Measurements from ENCODE around the gene MGAT4D. TPM values are rescaled to one million over a fixed set of nuclear protein-coding genes. Genes with fewer than 3 reads are reported as not detected.
"Not testable (repeated sequence)": the region's sequence is repeated elsewhere in the genome, so short reads cannot be mapped to it uniquely, and the experiment has no call there.

MGAT4D gene
- total RNA-seq, 2 experiments from 2014 or later, result not detected

GRCh38 chr4:140448162-140448561, 49.9 kb downstream of the MGAT4D start:
- no peaks in the 10 kb centered on the region for H3K9me3 ChIP-seq (ENCODE audit: control insufficient read depth in 1 of 2, insufficient read depth in 1 of 2, low read length in 2 of 2)
- no peak for TF ChIP-seq CTCF (IDR thresholded peaks at IDR 0.05)
- CTCF ChIA-PET, result no interaction called here
- ATAC-seq (ENCODE audit: poor library complexity), result no peak
- no peak overlapping the region for H3K4me3 ChIP-seq (ENCODE audit: low read length)
- H3K9me3 Mint-ChIP-seq, result no peaks in the 10 kb centered on the region
- no peaks in the 10 kb centered on the region for H3K4me1 ChIP-seq (ENCODE audit: insufficient read depth, low read length)
- H3K27ac ChIP-seq (ENCODE audit: low read depth in 1 of 2, low read length in 2 of 2), result no peak overlapping the region
- peaks cover 0 to 4% of the 10 kb centered on the region in 2 experiments for H3K27me3 ChIP-seq (ENCODE audit: control insufficient read depth in 1 of 2, insufficient read depth in 2 of 2, low read length in 2 of 2)
- DNase-seq, result no peak
- H3K27me3 Mint-ChIP-seq, result peaks cover 38% of the 10 kb centered on the region
- H3K36me3 ChIP-seq (ENCODE audit: insufficient read depth, low read length), result no peaks in the 10 kb centered on the region
- no peak overlapping the region for H3K4me3 Mint-ChIP-seq
- POLR2A ChIA-PET, result no interaction called here
- intact Hi-C loops (cut with DNase I, micrococcal nuclease), result no loop called here
- H3K27ac Mint-ChIP-seq, result no peak overlapping the region
- no peaks in the 10 kb centered on the region for H3K4me1 Mint-ChIP-seq (ENCODE audit: low read depth)
- H3K36me3 Mint-ChIP-seq (ENCODE audit: low read depth), result no peaks in the 10 kb centered on the region

- H3K4me1 ChIP-seq (ENCODE audit: insufficient read depth, low read length); DNase-seq; POLR2A ChIA-PET; H3K36me3 ChIP-seq (ENCODE audit: insufficient read depth, low read length); H3K4me3 ChIP-seq (ENCODE audit: low read length); H3K36me3 Mint-ChIP-seq (ENCODE audit: low read depth); H3K27ac ChIP-seq (ENCODE audit: low read depth in 1 of 2, low read length in 2 of 2); H3K4me1 Mint-ChIP-seq (ENCODE audit: low read depth); intact Hi-C loops (cut with DNase I, micrococcal nuclease); H3K4me3 Mint-ChIP-seq; H3K27ac Mint-ChIP-seq; H3K9me3 ChIP-seq (ENCODE audit: control insufficient read depth in 1 of 2, insufficient read depth in 1 of 2, low read length in 2 of 2); H3K9me3 Mint-ChIP-seq; CTCF ChIA-PET; H3K27me3 ChIP-seq (ENCODE audit: control insufficient read depth in 1 of 2, insufficient read depth in 2 of 2, low read length in 2 of 2); ATAC-seq (ENCODE audit: poor library complexity): not testable (repeated sequence)
- peaks cover 28% of the 10 kb centered on the region for H3K27me3 Mint-ChIP-seq
Measured at GRCh38 chr4:140444347-140444746, 53.7 kb downstream of the MGAT4D start.

- no peaks in the 10 kb centered on the region for H3K27me3 ChIP-seq (ENCODE audit: control insufficient read depth in 1 of 2, insufficient read depth in 2 of 2, low read length in 2 of 2)
- Mint-ChIP-seq H3K27me3 (no peaks in the 10 kb centered on the region), H3K4me3 (no peak overlapping the region), H3K4me1 (ENCODE audit: low read depth) (no peaks in the 10 kb centered on the region), H3K9me3 (no peaks in the 10 kb centered on the region), H3K27ac (no peak overlapping the region), H3K36me3 (ENCODE audit: low read depth) (no peaks in the 10 kb centered on the region)
- ATAC-seq (ENCODE audit: poor library complexity), result no peak
- POLR2A ChIA-PET, result no interaction called here
- DNase-seq, result no peak
- no peak overlapping the region for H3K27ac ChIP-seq (ENCODE audit: low read depth in 1 of 2, low read length in 2 of 2)
- no peaks in the 10 kb centered on the region for H3K4me1 ChIP-seq (ENCODE audit: insufficient read depth, low read length)
- TF ChIP-seq CTCF (IDR thresholded peaks at IDR 0.05), result no peak
- H3K36me3 ChIP-seq (ENCODE audit: insufficient read depth, low read length), result no peaks in the 10 kb centered on the region
- H3K4me3 ChIP-seq (ENCODE audit: low read length), result no peak overlapping the region
- H3K9me3 ChIP-seq (ENCODE audit: control insufficient read depth in 1 of 2, insufficient read depth in 1 of 2, low read length in 2 of 2), result no peaks in the 10 kb centered on the region
- CTCF ChIA-PET, result no interaction called here
- intact Hi-C loops (cut with DNase I, micrococcal nuclease), result no loop called here
Measured at GRCh38 chr4:140439644-140440142, 58.4 kb downstream of the MGAT4D start.

GRCh38 chr4:140427919-140428471, 70.1 kb downstream of the MGAT4D start:
- H3K9me3 ChIP-seq (ENCODE audit: control insufficient read depth in 1 of 2, insufficient read depth in 1 of 2, low read length in 2 of 2), result peaks cover 0 to 9% of the 10 kb centered on the region in 2 experiments
- Mint-ChIP-seq H3K4me3 (peak overlapping the region; percentile 73), H3K27me3 (peaks cover 69% of the 10 kb centered on the region), H3K27ac (no peak overlapping the region), H3K36me3 (ENCODE audit: low read depth) (no peaks in the 10 kb centered on the region), H3K4me1 (ENCODE audit: low read depth) (no peaks in the 10 kb centered on the region), H3K9me3 (no peaks in the 10 kb centered on the region)
- H3K27me3 ChIP-seq (ENCODE audit: control insufficient read depth in 1 of 2, insufficient read depth in 2 of 2, low read length in 2 of 2), result peaks cover 13 to 41% of the 10 kb centered on the region in 2 experiments
- no peak overlapping the region for H3K27ac ChIP-seq (ENCODE audit: low read depth in 1 of 2, low read length in 2 of 2)
- peaks cover 11% of the 10 kb centered on the region for H3K4me1 ChIP-seq (ENCODE audit: insufficient read depth, low read length)
- DNase-seq (no peak), ATAC-seq (ENCODE audit: poor library complexity) (no peak)
- no peak for TF ChIP-seq CTCF (IDR thresholded peaks at IDR 0.05)
- POLR2A ChIA-PET, result no interaction called here
- CTCF ChIA-PET, result no interaction called here
- peak overlapping the region; percentile 56 for H3K4me3 ChIP-seq (ENCODE audit: low read length)
- intact Hi-C loops (cut with DNase I, micrococcal nuclease), result no loop called here
- no peaks in the 10 kb centered on the region for H3K36me3 ChIP-seq (ENCODE audit: insufficient read depth, low read length)

Measured in CD4-positive, alpha-beta T cell (primary cell).